Measurements from ENCODE around the gene CAPN15.
"Not testable (repeated sequence)": the region's sequence is repeated elsewhere in the genome, so short reads cannot be mapped to it uniquely, and the experiment has no call there.

CAPN15 gene

GRCh38 chr16:527015-527903 is at the start of gene CAPN15:
Gene CAPN15 (plus strand): TSS chr16:527712. CDS start chr16:546839, 19,127 bp downstream.
- peak; percentile 72 for DNase-seq (ENCODE audit: low spot score)

- not testable (repeated sequence) for DNase-seq (ENCODE audit: low spot score)
These were observed 49.2 kb upstream of the CAPN15 start for GRCh38 chr16:478287-478686.

DNA sequence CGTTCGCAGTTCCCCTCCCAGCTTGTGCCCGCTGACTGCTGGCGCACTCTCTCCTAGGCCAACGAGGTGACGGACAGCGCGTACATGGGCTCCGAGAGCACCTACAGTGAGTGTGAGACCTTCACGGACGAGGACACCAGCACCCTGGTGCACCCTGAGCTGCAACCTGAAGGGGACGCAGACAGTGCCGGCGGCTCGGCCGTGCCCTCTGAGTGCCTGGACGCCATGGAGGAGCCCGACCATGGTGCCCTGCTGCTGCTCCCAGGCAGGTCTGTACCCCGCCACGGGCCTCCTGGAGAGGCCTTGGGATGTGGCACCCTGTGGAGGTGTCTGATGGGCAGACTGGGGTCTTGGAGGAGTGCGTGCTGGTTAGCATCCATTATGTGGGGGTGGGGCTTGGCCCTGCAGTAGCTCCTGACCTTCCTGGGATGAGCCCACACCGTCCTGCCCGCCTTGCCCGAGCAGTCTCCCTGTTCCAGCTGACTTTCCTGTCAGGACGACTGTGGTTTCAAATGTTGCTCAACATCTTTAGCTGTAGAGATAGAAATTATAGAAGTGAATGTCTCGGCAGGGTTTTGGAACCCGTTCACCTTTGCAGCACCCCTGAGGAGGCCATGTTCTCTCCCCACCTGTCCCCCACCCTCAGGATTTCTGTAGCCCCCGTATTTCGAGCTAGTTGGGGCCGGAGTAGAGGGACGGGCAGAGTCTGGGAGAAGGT is 44.9 kb upstream of the CAPN15 start:
- no peak for DNase-seq (ENCODE audit: low spot score)

- no peak for DNase-seq (ENCODE audit: low spot score)
These were observed 44.0 kb upstream of the CAPN15 start for GRCh38 chr16:483341-484075.

- DNase-seq (ENCODE audit: low spot score) = no peak
These were observed 37.9 kb upstream of the CAPN15 start for GRCh38 chr16:489606-490005.

- DNase-seq (ENCODE audit: low spot score) = no peak
These were observed 36.7 kb upstream of the CAPN15 start for GRCh38 chr16:490768-491167.

DNA sequence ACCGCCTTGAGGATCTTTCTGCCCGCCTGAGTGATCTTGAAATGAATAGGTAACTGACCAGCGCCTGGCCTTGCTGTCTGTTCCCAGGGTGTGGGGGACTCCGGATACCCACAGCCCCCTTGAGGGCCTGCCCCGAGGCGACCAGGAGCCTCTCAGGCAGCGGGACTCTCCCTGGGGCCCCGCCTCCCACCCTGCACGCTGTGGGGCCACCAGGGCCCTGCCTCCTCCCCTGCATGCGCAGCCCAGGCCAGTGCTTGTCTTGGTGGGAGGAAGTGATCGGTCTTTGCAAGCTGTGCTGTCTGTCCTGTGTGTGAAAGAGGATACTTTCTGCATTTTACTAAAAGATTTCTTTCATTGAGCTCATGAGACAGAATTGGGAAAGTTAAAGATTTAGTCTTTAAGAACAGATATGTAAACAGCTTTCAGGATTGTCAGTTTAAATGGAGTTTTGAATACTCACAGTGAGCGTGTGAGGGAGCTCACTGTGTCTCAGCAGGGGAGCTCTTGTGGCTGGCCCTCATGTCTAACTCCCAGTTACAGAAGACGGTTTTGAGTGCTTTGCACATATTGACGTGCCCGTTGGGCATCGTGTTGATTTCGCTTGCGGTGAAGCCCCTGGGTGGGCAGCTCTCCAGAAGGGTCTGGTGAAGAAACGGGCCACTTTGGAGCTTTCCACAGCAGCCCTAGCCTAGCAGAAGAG is 36.1 kb upstream of the CAPN15 start:
- no peak for DNase-seq (ENCODE audit: low spot score)

DNA sequence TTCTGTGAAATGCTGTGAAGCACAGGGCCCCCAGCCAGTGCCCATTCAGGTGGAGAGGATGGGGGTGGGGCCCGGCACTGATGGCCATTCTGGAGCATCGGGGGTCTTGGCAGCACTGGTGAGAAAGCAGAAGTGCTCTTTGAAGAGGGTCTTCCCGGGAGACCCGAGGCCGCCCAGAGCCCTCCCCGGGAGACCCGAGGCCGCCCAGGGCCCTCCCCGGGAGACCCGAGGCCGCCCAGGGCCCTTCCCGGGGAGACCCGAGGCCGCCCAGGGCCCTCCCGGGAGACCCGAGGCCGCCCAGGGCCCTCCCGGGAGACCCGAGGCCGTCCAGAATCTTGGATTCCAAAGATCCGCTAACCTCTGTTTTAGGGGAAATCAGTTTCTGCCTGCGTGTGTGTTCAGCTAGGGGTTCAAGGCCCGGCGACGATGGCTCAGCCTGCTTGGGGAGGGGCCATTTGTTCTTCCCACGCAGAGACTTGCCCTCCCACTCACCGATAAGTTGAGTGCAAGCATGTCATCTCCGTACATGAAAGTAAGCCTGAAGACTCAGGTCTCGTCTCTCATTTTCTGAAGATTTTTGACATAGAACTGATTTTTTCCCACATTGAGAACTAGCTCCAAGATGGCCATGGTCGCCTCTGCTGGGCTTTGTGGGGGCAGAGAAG is 35.2 kb upstream of the CAPN15 start:
- DNase-seq (ENCODE audit: low spot score) = no peak

GRCh38 chr16:494676-495075 is 32.8 kb upstream of the CAPN15 start:
- DNase-seq (ENCODE audit: low spot score) = not testable (repeated sequence)

DNA sequence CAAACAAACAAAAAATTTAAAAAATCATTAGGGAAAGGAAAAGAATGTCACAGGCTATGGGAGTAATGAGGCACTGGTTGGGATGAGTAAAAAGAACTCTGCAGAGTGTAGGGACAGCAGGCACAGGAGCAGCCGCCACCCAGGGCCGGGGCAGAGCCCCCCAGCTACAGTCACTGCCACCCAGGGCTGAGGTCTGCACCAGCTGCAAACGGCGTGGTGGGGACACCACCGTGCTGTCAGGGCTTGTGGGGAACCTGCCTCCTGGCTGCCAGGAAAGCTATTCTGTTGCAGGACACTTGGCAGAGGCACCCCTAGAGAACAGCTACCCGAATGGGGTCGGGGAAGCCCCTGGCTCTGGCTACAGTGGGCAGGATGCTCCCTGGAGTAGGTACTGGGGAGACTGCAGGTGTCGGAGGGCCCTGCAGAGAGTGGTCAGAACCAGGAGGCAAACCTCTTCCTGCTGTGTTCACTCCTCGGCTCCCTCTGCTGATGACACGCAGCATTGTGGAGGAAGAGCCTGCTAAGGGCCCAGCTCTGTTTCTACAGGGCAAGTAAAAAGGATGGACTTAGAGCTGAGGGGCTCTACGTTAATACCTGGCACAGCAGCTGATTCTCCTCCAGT is 32.3 kb upstream of the CAPN15 start:
- DNase-seq (ENCODE audit: low spot score) = peak; percentile 78

GRCh38 chr16:496097-496886 is 31.2 kb upstream of the CAPN15 start:
- no peak for DNase-seq (ENCODE audit: low spot score)

GRCh38 chr16:497258-497657 is 30.3 kb upstream of the CAPN15 start:
- no peak for DNase-seq (ENCODE audit: low spot score)

DNA sequence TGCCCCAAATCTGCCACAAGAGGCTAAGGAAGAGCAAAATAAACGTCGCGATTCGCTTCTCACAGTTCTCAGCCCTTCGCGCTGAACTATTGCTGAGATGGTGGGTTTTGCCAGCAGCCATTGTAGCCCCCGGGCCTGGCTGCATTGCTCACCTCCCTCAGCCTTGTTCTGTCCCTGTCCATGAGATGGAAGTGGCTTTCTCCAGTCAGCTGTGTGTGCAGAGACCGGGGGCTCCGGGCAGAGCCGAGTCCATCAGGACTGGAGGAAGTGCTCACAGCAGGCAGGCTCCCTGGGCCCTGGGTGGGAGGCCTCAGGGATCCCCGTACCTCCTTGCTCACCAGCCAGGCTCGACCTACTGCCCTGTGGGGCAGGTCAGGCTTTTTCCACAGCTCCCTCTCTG is 27.6 kb upstream of the CAPN15 start:
- DNase-seq (ENCODE audit: low spot score) = no peak

DNA sequence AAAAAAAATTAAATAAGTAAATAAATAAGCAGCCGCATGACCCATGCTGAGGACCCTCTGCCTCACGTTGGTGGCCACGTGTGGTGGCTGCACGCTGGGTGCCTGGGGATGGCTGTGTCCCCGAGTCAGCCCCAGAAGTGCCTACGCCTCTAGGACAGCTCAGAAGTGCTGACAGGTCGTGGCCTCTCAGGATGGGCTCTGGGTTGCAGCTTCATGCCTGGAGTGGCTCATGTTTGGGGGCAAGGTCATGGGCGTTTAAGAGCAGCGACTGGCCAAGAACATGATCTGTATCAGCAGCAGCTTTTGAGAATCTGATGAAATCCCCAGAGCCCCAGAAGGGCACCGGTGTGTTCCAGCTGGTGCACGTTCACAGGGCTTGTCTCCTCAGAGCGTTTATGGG is 26.8 kb upstream of the CAPN15 start:
- no peak for DNase-seq (ENCODE audit: low spot score)

DNA sequence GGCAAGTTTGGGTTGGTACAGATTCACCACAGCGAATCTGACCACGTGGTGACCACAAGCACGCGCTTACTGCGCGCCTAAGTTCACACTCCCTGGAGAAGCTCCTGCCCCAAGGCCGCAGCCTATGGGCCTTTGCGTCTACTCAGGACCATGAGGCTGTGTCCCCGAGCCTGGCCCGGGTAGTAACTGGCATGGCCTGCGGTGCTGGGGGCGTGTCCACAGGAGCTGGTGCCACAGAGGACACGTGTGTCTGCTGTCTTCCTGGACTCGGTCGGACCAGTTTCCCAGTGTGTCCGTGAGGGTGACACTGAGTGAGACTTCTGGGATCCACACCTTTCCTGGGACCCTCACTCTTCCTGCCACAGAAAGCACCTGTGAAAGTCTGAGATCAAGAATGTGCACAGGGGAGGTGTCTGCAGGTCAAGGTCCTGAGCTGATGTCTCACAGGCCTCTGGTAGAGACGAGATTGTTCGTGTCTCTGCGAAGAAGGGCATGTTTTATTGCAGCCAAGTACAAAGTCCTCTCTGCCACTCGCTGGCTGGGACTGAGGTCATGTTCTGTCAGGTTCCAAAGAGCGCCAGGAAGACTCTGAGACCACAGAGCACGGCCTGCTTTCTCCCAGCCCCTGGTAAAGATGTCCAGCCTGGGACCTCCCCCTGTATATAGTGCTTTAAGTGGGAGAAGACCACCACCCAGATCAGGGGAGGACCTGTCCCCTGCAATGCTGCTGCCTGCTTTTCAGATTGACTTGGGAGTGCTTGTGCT is 25.2 kb upstream of the CAPN15 start:
- peak; percentile 85 for DNase-seq (ENCODE audit: low spot score)

GRCh38 chr16:503150-504071 is 24.1 kb upstream of the CAPN15 start:
- DNase-seq (ENCODE audit: low spot score) = no peak

DNA sequence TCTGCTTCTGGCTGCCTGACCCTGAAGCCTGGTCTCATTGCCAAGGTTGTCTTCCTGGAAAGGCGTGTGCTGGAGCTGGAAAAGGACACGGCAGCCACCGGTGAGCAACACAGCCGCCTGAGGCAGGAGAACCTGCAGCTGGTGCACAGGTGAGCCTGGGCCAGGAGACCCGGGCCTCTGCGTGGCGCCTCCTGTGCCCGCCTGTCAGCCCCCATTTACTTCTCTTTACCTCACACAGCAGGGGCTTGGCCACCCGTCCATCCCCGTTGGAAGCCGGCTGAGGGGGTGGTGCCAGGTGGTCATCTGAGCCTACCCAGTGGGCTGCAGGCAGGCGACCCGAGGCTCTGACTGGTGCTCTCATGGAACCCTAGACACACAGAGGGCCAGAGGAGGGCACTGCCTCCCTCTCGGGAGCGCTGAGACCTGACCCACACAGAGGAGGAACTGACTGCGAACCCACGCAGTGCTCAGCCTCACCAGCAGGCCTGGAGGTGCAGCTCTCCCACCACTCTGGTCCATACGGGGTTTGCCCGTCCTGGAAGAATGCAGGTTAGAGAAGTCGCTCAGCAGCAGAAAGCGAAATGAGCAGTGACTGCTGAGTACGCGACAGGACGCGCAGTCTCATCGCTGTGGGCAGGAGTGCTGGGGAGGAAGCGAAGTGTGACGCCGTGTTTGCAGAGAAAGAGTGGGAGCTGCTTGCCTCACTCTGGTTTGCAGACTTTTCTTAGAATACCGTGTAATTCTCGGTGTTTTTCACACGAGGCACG is 21.9 kb upstream of the CAPN15 start:
- no peak for DNase-seq (ENCODE audit: low spot score)

- no peak for DNase-seq (ENCODE audit: low spot score)
These were observed 21.3 kb upstream of the CAPN15 start for GRCh38 chr16:506246-506546.
